T-helper 1 cell treated with Interleukin-12 subunit alpha and Interleukin-12 subunit beta and Interleukin-4 antibody, amounts not matched to agents 30 ng/mL and 1 ng/mL, for 36 hours (primary cell): ENCODE data around the gene MAPT. TPM values are rescaled to one million over a fixed set of nuclear protein-coding genes. Genes with fewer than 3 reads are reported as not detected.
"Not testable (repeated sequence)": the region's sequence is repeated elsewhere in the genome, so short reads cannot be mapped to it uniquely, and the experiment has no call there.

Experiments used
- intact Hi-C: fragments of 100-400 bp; cut with micrococcal nuclease; formaldehyde crosslinking; loops from one replicate; pipeline ENCODE4 v1.15.1; 2024
- total RNA-seq: library from RNA; stranded (reverse); gene quantifications from 2 replicates; pipeline ENCODE4 v1.2.3, GENCODE V29; 2022

The MAPT gene
- total RNA-seq, 1 donor from 2014 or later: 0.25 TPM

DNA sequence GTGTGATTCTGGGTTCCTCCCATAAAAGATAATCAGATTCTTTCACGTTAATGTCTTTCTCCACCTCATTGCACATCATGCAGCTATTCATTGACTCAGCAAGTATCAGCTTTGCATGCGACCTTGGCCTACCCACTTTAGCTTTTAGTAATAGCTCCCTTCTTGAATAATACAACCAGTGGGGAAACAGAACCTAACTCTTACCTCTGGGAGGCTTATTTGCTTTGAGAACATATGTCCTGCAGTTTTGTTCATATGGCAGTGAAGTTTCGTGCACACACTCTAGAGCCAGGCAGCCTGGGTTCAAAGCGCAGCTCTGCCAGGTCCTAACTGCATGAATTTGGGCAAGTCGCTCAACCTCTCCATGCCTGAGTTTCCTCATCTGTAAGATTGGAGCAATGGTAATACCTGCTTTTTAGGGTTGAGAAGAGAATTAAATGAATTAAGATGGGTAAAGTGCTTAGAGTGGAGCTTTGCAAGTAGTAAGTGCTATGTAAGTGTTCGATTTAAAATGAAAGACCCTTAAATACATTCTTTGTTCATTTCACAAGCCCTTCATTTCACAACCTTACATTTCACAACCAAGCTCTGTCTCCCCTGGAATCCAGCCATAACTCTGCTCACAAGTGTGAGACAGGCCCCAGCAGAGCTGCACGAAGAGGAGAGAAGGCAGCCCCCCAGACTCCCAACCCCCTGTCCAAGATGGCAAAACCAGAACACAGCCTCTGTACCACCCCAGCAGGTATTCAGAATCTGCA is 29.3 kb downstream of the MAPT start:
- intact Hi-C loops: no loop called here

- intact Hi-C loops: no loop called here
Measured at GRCh38 chr17:45924332-45924820, 30.0 kb downstream of the MAPT start.

- intact Hi-C loops: no loop called here
Measured at GRCh38 chr17:45925311-45925710, 31.0 kb downstream of the MAPT start.

GRCh38 chr17:45927247-45927646 is 32.9 kb downstream of the MAPT start:
- intact Hi-C loops: no loop called here

DNA sequence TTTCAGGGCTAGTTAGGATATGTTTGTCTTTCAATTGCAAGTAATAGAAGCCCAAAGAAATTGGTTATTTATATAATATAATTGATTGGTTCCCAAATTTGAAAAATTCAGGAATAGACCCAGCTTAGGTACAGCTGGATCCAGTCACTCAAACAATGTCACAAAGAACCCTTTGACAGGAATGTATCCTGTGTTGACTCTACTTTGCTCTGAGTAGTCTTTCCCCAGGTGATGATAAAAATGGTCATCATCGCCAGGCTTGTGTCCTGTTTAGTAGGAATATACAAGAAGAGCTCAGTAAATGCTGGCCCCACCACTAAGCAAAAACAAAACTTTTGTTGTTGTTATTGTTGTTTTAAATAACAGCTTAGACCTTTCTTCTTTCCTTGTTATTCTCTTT is 35.0 kb downstream of the MAPT start:
- intact Hi-C loops: no loop called here

DNA sequence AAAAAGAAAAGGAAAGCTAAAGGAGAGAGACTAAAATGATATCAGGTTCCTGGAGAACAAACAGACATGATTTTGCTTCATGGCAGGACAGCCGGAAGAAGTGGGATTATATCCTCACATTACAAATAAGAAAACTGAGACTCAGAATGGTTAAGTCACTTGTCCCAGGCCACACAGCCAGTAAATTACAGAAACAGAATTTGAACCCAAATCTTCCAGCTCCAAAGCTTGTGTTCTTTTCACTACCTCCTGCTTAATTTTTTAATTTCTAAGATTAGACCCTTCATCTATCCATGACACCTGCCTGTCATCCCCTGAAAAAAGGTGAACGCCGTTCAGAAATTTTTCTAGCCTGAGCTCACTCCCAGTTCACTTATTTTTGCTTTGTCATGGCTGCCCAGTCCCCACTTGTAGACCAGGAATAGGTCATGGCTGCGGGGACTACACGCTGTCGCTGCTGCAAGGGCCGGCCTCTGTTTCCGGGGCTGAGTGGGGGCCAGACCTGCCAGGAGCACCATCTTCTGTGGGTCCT is 36.1 kb downstream of the MAPT start:
- intact Hi-C loops: no loop called here

- intact Hi-C loops: no loop called here
Measured at GRCh38 chr17:45931677-45932076, 37.3 kb downstream of the MAPT start.

GRCh38 chr17:45934044-45934979 is 40.0 kb downstream of the MAPT start:
- intact Hi-C loops: no loop called here

GRCh38 chr17:45935197-45935709 is 40.9 kb downstream of the MAPT start:
- intact Hi-C loops: no loop called here

DNA sequence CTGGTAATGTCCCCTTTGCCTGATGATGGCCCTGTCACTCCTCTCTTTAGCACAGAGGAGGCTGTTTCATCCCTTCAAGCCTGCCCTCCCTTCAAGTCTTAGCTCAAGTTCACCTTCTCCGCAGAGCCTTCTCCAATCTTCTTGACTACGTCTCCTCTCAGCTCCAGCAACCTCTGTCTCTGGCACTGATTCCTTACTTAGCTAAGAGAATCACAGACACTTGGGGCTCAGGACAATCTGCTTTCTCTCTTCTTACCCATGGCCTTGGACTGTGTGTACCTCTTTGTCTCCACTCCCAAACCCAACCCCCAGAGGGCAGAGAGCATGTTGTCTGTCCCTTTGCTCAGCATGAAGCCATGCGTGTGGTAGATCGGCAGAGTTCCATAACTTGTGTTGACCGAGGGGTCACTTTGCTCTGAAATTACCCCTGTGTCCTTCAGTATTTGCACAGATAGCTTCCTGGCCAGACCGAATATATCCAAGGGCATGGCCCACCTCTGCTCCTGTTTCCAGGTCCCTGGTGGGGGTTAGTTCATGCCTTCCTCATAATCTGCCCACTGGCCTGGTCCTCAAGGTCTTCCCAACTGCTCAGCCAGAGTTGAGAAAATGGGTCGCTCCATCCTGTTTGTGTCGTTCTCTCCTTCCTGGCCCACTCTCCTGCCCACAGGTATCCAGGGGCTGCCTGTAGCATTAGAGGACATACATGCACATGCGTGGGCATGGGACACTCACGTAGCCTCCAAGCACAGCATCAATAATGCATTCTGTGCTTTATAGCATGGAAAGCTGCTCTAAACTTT is 41.6 kb downstream of the MAPT start:
- intact Hi-C loops: no loop called here

DNA sequence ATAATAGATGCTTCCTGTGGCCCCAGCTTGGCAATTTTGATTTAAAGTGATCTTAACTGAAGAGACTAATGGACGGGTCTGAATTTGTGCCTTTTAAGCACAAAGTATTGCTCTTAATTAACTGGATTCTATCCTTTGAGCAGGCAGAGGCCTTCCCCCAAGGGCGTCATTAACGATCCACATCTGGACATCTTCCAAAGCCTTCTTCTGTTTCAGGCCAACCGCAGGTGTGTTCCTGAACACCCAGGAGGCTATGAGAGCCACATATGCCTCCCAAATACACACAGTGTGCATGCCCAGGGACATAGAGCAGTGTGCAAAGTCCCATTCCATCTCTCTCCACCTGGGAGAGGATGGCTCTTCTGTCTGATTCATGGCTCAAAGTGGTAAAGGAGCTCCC is 42.3 kb downstream of the MAPT start:
- intact Hi-C loops: no loop called here

DNA sequence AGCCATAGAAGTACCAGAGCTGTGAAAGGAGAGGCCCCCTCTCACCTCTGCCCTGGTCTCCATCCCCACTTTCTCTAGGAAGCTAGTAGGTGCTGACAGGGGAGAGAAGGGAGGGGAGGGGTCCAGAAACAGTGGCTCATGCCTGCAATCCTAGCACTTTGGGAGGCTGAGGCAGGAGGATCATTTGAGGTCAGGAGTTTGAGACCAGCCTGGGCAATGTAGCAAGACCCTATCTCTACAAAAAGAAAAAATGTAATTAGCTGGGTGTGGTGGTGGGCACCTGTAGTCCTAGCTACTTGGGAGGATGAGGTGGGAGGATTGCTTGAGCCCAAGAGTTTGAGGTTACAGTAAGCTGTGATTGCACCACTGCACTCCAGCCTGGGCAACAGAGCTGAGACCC is 42.8 kb downstream of the MAPT start:
- intact Hi-C loops: not testable (repeated sequence)

- intact Hi-C loops: no loop called here
Measured at GRCh38 chr17:45939395-45939794, 45.0 kb downstream of the MAPT start.

- intact Hi-C loops: no loop called here
Measured at GRCh38 chr17:45940293-45940692, 45.9 kb downstream of the MAPT start.

DNA sequence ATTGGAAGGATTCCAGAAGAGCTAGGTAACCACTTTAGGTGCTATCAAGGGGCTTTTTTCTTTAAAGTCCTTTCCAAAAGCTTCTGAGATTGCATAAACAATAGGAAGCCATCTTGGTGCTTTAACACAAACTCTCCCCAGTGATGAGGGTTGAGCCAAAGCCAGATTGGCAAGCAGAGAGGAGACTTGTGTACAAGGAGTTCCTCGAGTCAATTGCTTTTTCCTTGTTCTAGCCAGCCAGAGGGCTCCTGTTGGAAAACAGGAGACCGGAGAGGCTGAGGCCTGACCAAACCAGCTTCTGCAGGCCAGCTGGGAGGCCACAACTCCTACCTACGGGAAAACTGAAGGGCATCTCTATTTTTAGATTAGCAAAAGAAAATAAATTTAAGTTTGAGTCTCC is 46.5 kb downstream of the MAPT start:
- intact Hi-C loops: no loop called here

- intact Hi-C loops: no loop called here
Measured at GRCh38 chr17:45941395-45941794, 47.0 kb downstream of the MAPT start.

- intact Hi-C loops: no loop called here
Measured at GRCh38 chr17:45942284-45942683, 47.9 kb downstream of the MAPT start.

- intact Hi-C loops: no loop called here
Measured at GRCh38 chr17:45946841-45947256, 52.5 kb downstream of the MAPT start.

DNA sequence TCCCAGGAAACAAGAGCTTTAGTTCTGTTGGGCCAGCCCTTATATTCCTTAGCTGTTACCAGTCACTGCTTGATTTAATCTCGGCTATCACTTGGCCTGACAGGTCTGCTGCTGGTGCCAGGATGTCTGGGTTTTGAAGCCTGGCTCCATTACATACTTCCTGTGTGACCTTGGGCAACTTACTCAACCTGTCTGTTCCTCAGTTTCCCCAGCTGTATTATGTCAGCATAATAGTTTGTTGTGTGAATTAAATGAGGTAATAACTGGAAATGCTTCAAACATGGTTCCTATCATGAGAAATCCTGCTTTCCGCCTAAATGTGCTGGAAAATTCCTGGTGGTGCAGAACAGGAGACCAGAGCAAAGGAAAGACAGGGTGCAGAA is 54.1 kb downstream of the MAPT start:
- intact Hi-C loops: no loop called here

DNA sequence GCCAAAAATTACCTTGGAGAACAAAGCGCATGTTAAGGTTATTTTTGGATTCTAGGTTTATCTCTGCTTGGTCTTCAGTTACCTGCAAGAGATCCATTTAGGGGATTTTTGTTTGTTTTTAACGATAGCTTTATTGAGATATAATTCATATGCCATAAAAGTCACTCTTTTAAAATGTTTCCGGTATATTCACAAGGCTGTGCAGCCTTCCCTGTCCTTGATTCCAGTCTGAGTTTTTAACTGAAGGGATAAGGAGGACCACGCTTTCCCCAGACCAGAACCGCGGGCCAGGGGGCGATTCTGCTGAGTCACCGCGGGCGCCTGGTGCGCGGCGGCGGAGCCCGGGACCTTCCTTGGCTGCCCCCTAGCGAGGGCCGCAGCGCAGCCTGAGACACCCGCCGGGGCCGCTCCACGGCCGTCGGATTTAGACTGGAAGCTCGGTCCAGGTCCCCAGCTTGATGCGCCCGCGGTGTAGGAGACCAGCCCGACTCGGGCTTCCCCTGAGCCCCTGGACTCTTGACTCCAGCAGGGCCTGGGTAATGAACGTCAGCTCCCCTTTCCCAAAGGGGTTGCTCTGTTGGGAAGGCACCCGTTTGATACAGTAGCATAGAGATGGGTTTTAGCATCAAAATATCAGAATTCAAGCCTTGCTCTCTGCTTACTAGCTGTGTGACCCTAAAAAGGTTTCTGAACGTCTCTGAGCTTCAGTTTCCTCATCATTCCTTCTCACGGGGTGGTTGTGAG is 54.7 kb downstream of the MAPT start:
- intact Hi-C loops: no loop called here
